Gastrocnemius medialis (tissue), 4 donors: ENCODE results near the gene GTSF1L.

Experiments
- POLR2A ChIP-seq, 2 donors: fragments of 450-650 bp; IDR thresholded peaks; one replicate each; pipeline ENCODE4 v1.6.1; 2017; ENCODE audit warnings: antibody characterized with exemption in 2 of 2, mild to moderate bottlenecking in 2 of 2, moderate library complexity in 2 of 2
- TF ChIP-seq, protein P1 (sequence below), 5 experiments: fragments of 450-650 bp in 3 of 5; fragments of 200-600 bp in 2 of 5; sonication (generic) in 2 of 5; IDR thresholded peaks in 4 of 5; conservative IDR thresholded peaks in 1 of 5; 1 replicate in 4 of 5; 2 replicates in 1 of 5; pipeline ENCODE4 v1.5.1; 2016 to 2019; ENCODE audit warnings: antibody characterized with exemption in 5 of 5, mild to moderate bottlenecking in 3 of 5, moderate library complexity in 3 of 5

DNA sequence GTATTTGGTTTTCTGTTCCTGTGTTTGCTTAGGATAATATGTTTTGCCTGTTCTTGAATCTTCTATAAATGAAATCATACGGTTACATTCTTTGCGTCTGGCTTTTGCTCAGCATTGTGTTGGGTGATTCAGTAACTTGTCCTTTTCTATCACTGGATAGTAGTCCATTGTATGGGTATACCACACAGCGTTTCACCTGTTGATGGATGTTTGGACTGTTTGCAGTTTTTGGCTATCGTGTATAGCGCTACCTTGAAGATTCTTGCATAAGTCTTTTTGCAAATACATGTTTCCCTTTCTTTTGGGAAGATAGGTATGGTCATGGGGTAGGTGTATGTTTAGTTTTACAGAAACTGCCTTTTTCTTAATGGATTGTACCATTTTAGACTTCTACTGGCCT, 50.4 kb downstream of the GTSF1L start:
- TF ChIP-seq, protein P1, sequence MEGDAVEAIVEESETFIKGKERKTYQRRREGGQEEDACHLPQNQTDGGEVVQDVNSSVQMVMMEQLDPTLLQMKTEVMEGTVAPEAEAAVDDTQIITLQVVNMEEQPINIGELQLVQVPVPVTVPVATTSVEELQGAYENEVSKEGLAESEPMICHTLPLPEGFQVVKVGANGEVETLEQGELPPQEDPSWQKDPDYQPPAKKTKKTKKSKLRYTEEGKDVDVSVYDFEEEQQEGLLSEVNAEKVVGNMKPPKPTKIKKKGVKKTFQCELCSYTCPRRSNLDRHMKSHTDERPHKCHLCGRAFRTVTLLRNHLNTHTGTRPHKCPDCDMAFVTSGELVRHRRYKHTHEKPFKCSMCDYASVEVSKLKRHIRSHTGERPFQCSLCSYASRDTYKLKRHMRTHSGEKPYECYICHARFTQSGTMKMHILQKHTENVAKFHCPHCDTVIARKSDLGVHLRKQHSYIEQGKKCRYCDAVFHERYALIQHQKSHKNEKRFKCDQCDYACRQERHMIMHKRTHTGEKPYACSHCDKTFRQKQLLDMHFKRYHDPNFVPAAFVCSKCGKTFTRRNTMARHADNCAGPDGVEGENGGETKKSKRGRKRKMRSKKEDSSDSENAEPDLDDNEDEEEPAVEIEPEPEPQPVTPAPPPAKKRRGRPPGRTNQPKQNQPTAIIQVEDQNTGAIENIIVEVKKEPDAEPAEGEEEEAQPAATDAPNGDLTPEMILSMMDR (IDR thresholded peaks at IDR 0.05 in 4 of 5, conservative IDR thresholded peaks at IDR 0.05 in 1 of 5), result no peak
- TF ChIP-seq POLR2A (IDR thresholded peaks at IDR 0.05), result no peak
